Activated CD4-positive, alpha-beta memory T cell treated with anti-CD3 and anti-CD28 coated beads for 36 hours (primary cell): ENCODE results near the gene MNDA. TPM values are rescaled to one million over a fixed set of nuclear protein-coding genes. Genes with fewer than 3 reads are reported as not detected.
A peak's percentile ranks its signal among the peaks of the same experiment; 100 is the strongest.

Experiments
- CTCF ChIA-PET: fragments of 350-600 bp; sonication (Branson Sonifier 250); formaldehyde crosslinking; loops from one replicate; lab custom pipeline; 2021; ENCODE audit warnings: antibody characterized with exemption, inconsistent platforms; lab: Charles Lee
- POLR2A ChIA-PET: fragments of 350-600 bp; sonication (Branson Sonifier 250); formaldehyde crosslinking; loops from one replicate; lab custom pipeline; 2021; ENCODE audit warnings: antibody characterized with exemption; lab: Charles Lee
- DNase-seq: peaks from one replicate; pipeline ENCODE4 v3.0.0-alpha.2; 2020
- H3K27ac Mint-ChIP-seq: one replicate; pipeline ENCODE4 v1.8.0; 2021; ENCODE audit warnings: mixed read lengths
- H3K27me3 Mint-ChIP-seq: one replicate; pipeline ENCODE4 v1.8.0; 2021; ENCODE audit warnings: mixed read lengths
- H3K36me3 Mint-ChIP-seq: one replicate; pipeline ENCODE4 v1.8.0; 2021; ENCODE audit warnings: mixed read lengths
- H3K4me1 Mint-ChIP-seq: one replicate; pipeline ENCODE4 v1.8.0; 2021; ENCODE audit warnings: low read depth, mixed read lengths
- H3K4me3 Mint-ChIP-seq: one replicate; pipeline ENCODE4 v1.8.0; 2021; ENCODE audit warnings: mild to moderate bottlenecking, mixed read lengths
- H3K9me3 Mint-ChIP-seq: one replicate; pipeline ENCODE4 v1.8.0; 2021; ENCODE audit warnings: mixed read lengths
- intact Hi-C: fragments of 100-400 bp; cut with micrococcal nuclease; formaldehyde crosslinking; loops from one replicate; pipeline ENCODE4 v1.15.1; 2023
- total RNA-seq, 2 experiments: library from RNA; stranded (reverse); gene quantifications; one replicate each; pipeline ENCODE4 v1.2.3, GENCODE V29; 2021

Gene MNDA
- not detected for total RNA-seq

DNA sequence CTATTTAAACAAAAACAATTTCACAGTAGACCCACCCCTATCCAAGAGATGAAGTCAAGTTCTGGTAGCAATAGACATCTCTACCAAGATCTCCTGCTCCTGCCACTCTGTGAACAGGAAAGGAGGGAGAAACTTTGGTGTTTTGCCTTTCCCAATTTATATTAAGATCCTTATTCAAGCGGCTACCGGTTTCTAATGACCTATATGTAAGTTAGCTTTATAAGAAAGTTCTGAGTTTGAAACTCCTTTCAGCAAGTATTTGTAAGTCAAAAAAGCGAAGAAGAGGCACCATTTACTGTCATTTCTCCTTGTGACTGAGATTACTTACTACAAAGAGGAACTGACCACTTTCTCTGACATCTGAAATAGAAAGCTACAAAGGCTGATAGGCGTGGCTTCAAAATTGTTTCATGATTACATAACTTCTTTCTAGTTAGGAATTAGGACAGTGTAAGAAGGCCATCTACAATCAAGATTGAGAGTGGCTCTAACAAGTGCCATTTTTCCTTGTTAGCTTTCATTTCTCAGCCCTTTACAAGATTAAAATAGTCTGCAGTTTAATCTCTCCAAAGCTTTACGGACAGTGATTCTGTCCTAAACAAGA, at the start of gene MNDA:
Gene MNDA (plus strand): TSS at position 448 of the 604 bp plus-strand sequence. CDS start 10,803 bp downstream, outside the sequence.
- intact Hi-C loops, result loop anchor here (5.0 kb wide), 1 partner anchor 166 kb away; no protein-coding TSS in a partner anchor
- Mint-ChIP-seq H3K4me3 (no peak within 1 kb of the TSS), H3K27ac (no peak within 1 kb of the TSS)

DNA sequence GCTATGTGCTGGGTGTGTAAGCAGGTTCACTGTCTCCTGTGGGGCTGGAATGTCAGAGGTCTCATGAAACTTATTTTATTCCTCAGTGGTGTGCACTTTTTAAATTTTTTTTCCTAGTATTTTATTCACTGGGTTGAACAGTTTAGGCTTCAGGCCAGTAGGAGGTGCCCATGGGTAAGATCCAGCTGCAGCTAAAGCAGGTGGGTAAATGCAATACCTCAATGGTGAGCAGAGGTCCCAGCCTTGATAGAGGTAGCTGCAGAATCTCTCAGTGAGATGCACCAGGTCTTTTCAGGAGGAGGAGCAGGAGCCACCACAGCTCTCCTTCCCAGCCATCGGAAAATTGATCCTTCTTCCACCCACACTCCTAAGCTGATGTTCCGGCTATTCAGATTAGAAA, 37.5 kb upstream of the MNDA start:
- Mint-ChIP-seq H3K27me3 (peaks cover under 1% of the 10 kb centered on the region), H3K9me3 (no peaks in the 10 kb centered on the region), H3K36me3 (no peaks in the 10 kb centered on the region), H3K4me3 (no peak overlapping the region), H3K4me1 (no peaks in the 10 kb centered on the region), H3K27ac (no peak overlapping the region)
- peak; percentile 56 for DNase-seq
- CTCF ChIA-PET, result interaction anchor here (0.6 to 4.7 kb wide), 11 partner anchors 170 to 278 kb away, joined by 3 to 46 read pairs (median 5); partner anchors contain the start of gene IFI16
- intact Hi-C loops, result loop anchor here (1.0 to 5.0 kb wide), 3 partner anchors 179 to 279 kb away; no protein-coding TSS in a partner anchor
- POLR2A ChIA-PET, result no interaction called here

More for the DNA sequence above, at the start of gene MNDA:
- POLR2A ChIA-PET, result interaction anchor here (0.9 to 1.9 kb wide), 5 partner anchors 12 to 246 kb away, joined by 3 to 11 read pairs (median 4); partner anchors contain the start of gene AIM2
- peaks cover 26% of the 10 kb centered on the region for H3K9me3 Mint-ChIP-seq
- peaks cover 18% of the 10 kb centered on the region for H3K4me1 Mint-ChIP-seq
- DNase-seq, result no peak
- peaks cover 8% of the 10 kb centered on the region for H3K36me3 Mint-ChIP-seq
- CTCF ChIA-PET, result interaction anchor here (0.7 to 2.7 kb wide), 5 partner anchors 12 to 258 kb away, joined by 3 to 12 read pairs (median 3); partner anchors contain the start of gene IFI16
- H3K27me3 Mint-ChIP-seq, result no peaks in the 10 kb centered on the region

GRCh38 chr1:158794247-158794646, 36.9 kb upstream of the MNDA start:
- Mint-ChIP-seq H3K9me3 (no peaks in the 10 kb centered on the region), H3K4me3 (no peak overlapping the region), H3K27me3 (peaks cover 1% of the 10 kb centered on the region), H3K27ac (no peak overlapping the region), H3K4me1 (peaks cover under 1% of the 10 kb centered on the region), H3K36me3 (no peaks in the 10 kb centered on the region)
- POLR2A ChIA-PET, result no interaction called here
- intact Hi-C loops, result loop anchor here (5.0 kb wide), 1 partner anchor 278 kb away; no protein-coding TSS in a partner anchor
- CTCF ChIA-PET, result interaction anchor here (0.6 to 4.7 kb wide), 10 partner anchors 169 to 277 kb away, joined by 3 to 46 read pairs (median 5); partner anchors contain the start of gene IFI16
- no peak for DNase-seq

DNA sequence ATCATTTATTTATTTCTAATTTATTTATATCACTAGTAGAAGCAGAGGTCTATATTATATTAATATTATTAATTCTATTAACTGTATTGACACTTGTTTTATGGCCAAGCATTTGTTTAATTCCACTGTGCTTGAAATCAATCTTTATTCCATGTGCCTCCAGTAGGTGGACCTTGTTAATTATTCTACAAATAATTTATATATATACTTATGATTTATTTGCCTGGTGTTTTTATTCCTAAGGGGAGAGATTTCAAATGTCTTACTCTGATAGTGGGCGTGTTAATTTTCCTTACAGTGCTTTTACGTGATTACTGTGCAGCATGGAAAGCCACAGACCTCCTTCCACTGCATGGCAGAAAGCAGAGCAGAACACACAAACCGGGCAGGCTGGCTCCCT, 32.6 kb upstream of the MNDA start:
- no peaks in the 10 kb centered on the region for H3K36me3 Mint-ChIP-seq
- intact Hi-C loops, result loop anchor here (2.0 kb wide), 1 partner anchor 134 kb away; no protein-coding TSS in a partner anchor
- DNase-seq, result no peak
- H3K4me3 Mint-ChIP-seq, result no peak overlapping the region
- ChIA-PET POLR2A (no interaction called here), CTCF (no interaction called here)
- peaks cover 11% of the 10 kb centered on the region for H3K27me3 Mint-ChIP-seq
- no peaks in the 10 kb centered on the region for H3K9me3 Mint-ChIP-seq
- H3K27ac Mint-ChIP-seq, result no peak overlapping the region
- H3K4me1 Mint-ChIP-seq, result peaks cover 11% of the 10 kb centered on the region

DNA sequence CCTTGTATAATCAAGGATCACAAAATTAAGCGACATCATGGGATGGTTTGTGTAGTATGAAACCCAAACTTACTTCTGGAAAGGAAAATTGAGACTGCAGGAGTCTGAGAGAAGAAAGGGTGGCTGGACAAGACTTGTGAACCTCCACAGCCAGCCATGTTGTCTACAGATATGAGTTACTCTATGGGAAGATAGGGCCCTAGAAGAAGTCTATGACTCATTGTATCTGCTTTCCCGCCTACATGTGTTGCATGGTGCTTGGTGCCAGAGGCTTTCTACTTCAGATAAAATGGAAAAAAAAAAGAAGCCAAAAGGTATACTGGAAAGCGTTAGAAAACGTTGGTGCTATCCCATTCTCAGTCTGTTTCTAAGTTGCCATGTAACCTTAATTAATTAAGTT, 31.5 kb upstream of the MNDA start:
- POLR2A ChIA-PET, result no interaction called here
- no peak for DNase-seq
- H3K27me3 Mint-ChIP-seq, result peaks cover 11% of the 10 kb centered on the region
- peaks cover 11% of the 10 kb centered on the region for H3K4me1 Mint-ChIP-seq
- H3K9me3 Mint-ChIP-seq, result no peaks in the 10 kb centered on the region
- intact Hi-C loops, result loop anchor here (2.0 kb wide), 1 partner anchor 133 kb away; no protein-coding TSS in a partner anchor
- no peak overlapping the region for H3K4me3 Mint-ChIP-seq
- H3K36me3 Mint-ChIP-seq, result no peaks in the 10 kb centered on the region
- no peak overlapping the region for H3K27ac Mint-ChIP-seq
- CTCF ChIA-PET, result no interaction called here

DNA sequence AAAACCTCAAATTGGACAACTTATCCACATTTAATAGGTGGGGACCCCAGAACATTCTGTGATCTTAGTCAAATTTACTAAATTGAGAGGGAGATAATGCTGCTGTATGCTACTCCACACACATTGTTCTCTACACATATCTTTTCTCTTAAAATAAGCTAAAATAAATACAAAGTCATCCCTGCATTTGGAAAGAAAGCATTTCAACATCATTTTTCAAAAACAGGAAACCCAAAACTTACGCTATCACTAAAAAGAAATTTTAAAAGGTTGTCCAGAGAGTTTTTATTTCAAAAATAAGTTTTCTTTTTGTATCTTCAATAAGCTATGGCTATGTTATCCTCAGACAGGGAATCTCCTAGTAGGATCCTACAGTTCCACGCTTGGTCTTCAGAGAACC, 30.6 kb upstream of the MNDA start:
- no peak for DNase-seq
- CTCF ChIA-PET, result interaction anchor here (1.0 kb wide), 1 partner anchor 198 kb away, joined by 5 read pairs; no protein-coding TSS in a partner anchor
- POLR2A ChIA-PET, result no interaction called here
- no peak overlapping the region for H3K27ac Mint-ChIP-seq
- peaks cover 11% of the 10 kb centered on the region for H3K27me3 Mint-ChIP-seq
- intact Hi-C loops, result no loop called here
- H3K4me3 Mint-ChIP-seq, result no peak overlapping the region
- H3K36me3 Mint-ChIP-seq, result no peaks in the 10 kb centered on the region
- H3K9me3 Mint-ChIP-seq, result no peaks in the 10 kb centered on the region
- H3K4me1 Mint-ChIP-seq, result peaks cover 11% of the 10 kb centered on the region

DNA sequence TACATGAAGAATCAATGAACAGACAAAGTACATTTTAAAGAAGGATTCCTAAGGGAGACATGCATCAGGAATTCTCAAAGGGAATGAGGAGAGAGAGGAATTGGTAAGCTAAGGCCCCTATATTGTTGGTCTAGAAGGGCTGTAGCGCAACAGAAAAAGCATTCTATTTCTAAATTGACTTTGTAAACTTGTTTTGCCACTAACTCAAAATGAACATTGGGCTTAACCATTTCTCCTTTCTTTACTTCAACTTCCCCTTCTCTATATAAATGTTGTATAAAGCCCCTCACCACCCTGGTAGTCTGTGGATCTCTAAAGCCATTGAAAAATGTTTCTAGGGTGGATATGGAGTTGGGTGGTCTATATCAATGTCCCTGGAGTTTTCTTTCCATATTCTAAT, 29.8 kb upstream of the MNDA start:
- Mint-ChIP-seq H3K4me3 (no peak overlapping the region), H3K27me3 (peaks cover 11% of the 10 kb centered on the region), H3K36me3 (no peaks in the 10 kb centered on the region), H3K4me1 (peaks cover 11% of the 10 kb centered on the region), H3K9me3 (no peaks in the 10 kb centered on the region), H3K27ac (no peak overlapping the region)
- ChIA-PET POLR2A (no interaction called here), CTCF (interaction anchor here (0.8 kb wide), 1 partner anchor 24 kb away, joined by 3 read pairs; no protein-coding TSS in a partner anchor)
- no peak for DNase-seq
- intact Hi-C loops, result no loop called here

DNA sequence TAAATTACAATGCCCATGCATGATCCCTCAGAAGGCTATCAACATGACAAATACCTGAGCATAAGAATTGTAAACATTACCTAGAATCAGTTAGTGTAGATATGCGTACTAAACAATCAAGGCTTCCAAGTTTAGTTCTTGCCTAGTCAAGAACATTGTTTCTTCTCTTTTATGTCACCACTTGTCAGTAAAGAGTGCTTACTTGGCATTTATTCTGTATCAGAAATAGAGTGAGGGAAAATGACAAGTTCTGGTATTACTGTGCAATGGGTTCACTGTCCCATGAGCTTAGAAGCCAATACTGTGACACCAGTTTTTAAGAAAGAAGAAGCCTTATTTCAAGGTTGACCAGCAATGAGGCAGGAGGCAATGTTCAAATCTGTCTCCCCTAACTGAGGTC, 27.5 kb upstream of the MNDA start:
- CTCF ChIA-PET, result no interaction called here
- Mint-ChIP-seq H3K36me3 (no peaks in the 10 kb centered on the region), H3K4me1 (peaks cover 11% of the 10 kb centered on the region), H3K4me3 (no peak overlapping the region), H3K9me3 (no peaks in the 10 kb centered on the region), H3K27me3 (peaks cover 10% of the 10 kb centered on the region), H3K27ac (no peak overlapping the region)
- intact Hi-C loops, result no loop called here
- DNase-seq, result no peak
- POLR2A ChIA-PET, result no interaction called here

- H3K9me3 Mint-ChIP-seq, result no peaks in the 10 kb centered on the region
Observed at GRCh38 chr1:158806916-158807536, 24.1 kb upstream of the MNDA start.

GRCh38 chr1:158809256-158809655, 21.9 kb upstream of the MNDA start:
- Mint-ChIP-seq H3K36me3 (no peaks in the 10 kb centered on the region), H3K9me3 (no peaks in the 10 kb centered on the region), H3K4me3 (no peak overlapping the region), H3K27me3 (no peaks in the 10 kb centered on the region), H3K4me1 (no peaks in the 10 kb centered on the region), H3K27ac (no peak overlapping the region)
- DNase-seq, result no peak
- ChIA-PET CTCF (interaction anchor here (1.4 kb wide), 1 partner anchor 10 kb away, joined by 3 read pairs; no protein-coding TSS in a partner anchor), POLR2A (no interaction called here)
- intact Hi-C loops, result no loop called here

More at GRCh38 chr1:158806916-158807536, 24.1 kb upstream of the MNDA start:
- intact Hi-C loops, result no loop called here
- DNase-seq, result no peak
- no peaks in the 10 kb centered on the region for H3K4me1 Mint-ChIP-seq
- POLR2A ChIA-PET, result no interaction called here
- no peaks in the 10 kb centered on the region for H3K36me3 Mint-ChIP-seq
- no peak overlapping the region for H3K27ac Mint-ChIP-seq
- no peak overlapping the region for H3K4me3 Mint-ChIP-seq
- peaks cover 8% of the 10 kb centered on the region for H3K27me3 Mint-ChIP-seq
- CTCF ChIA-PET, result interaction anchor here (1.1 kb wide), 1 partner anchor 20 kb away, joined by 3 read pairs; no protein-coding TSS in a partner anchor

DNA sequence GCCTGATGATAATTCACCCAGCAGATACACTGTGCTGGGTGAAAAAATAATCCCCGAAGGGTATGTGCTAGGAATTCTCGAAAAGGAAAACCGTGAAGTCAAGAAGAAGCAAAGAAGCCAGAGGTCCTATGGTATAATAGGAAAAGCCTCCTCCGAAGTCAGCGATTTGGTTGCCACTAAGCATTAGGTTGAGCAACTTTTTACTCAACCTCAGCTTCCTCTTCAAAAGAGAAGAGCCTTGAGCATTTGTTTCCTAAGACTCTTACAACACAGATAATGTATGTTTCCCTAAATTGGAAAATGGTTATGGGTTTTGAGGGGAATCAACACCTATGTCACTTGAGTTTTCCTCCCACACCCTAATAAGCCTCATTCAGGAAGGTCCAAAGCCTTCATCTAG, 21.3 kb upstream of the MNDA start:
- H3K27me3 Mint-ChIP-seq, result no peaks in the 10 kb centered on the region
- no peaks in the 10 kb centered on the region for H3K36me3 Mint-ChIP-seq
- no peak overlapping the region for H3K4me3 Mint-ChIP-seq
- no peak overlapping the region for H3K27ac Mint-ChIP-seq
- H3K4me1 Mint-ChIP-seq, result no peaks in the 10 kb centered on the region
- CTCF ChIA-PET, result no interaction called here
- no peak for DNase-seq
- no peaks in the 10 kb centered on the region for H3K9me3 Mint-ChIP-seq
- POLR2A ChIA-PET, result no interaction called here
- intact Hi-C loops, result no loop called here

- no peak for DNase-seq
- H3K4me3 Mint-ChIP-seq, result no peak overlapping the region
- ChIA-PET CTCF (no interaction called here), POLR2A (no interaction called here)
- intact Hi-C loops, result no loop called here
- H3K27me3 Mint-ChIP-seq, result no peaks in the 10 kb centered on the region
- H3K36me3 Mint-ChIP-seq, result no peaks in the 10 kb centered on the region
- no peaks in the 10 kb centered on the region for H3K4me1 Mint-ChIP-seq
- H3K27ac Mint-ChIP-seq, result no peak overlapping the region
- H3K9me3 Mint-ChIP-seq, result no peaks in the 10 kb centered on the region
Observed at GRCh38 chr1:158810311-158810710, 20.8 kb upstream of the MNDA start.
